CD14-positive monocyte (primary cell): ENCODE data around the gene TANGO6. TPM values are rescaled to one million over a fixed set of nuclear protein-coding genes. Genes with fewer than 3 reads are reported as not detected.
A peak's percentile ranks its signal among the peaks of the same experiment; 100 is the strongest.

Source experiments
- DNase-seq, 3 donors: peaks; one replicate each; pipeline ENCODE4 v3.0.0-alpha.2; 2011 to 2022
- H2AFZ ChIP-seq: 2 replicates; pipeline ENCODE4 v1.6.0; 2012; ENCODE audit warnings: mild to moderate bottlenecking, low read depth, low read length, inconsistent platforms; ENCODE audit not compliant: insufficient read depth, poor library complexity, severe bottlenecking
- H3K27ac ChIP-seq, 2 donors: 1 replicate in 1 of 2; 2 replicates in 1 of 2; pipeline ENCODE4 v1.5.1; 2012 to 2013; ENCODE audit warnings: low read length in 2 of 2, control low read depth in 1 of 2, inconsistent platforms in 1 of 2, low read depth in 1 of 2, mild to moderate bottlenecking in 1 of 2
- H3K27me3 ChIP-seq, 2 donors: one replicate each; pipeline versions ENCODE4 v1.6.0 to v1.6.1; 2011 to 2013; ENCODE audit warnings: low read length in 2 of 2; ENCODE audit not compliant: control insufficient read depth in 2 of 2, insufficient read depth in 2 of 2
- H3K36me3 ChIP-seq, 2 donors: replicated peaks in 1 of 2; 1 replicate in 1 of 2; 2 replicates in 1 of 2; pipeline versions ENCODE4 v1.5.1 to v1.6.1; 2012 to 2013; ENCODE audit warnings: low read length in 2 of 2, control low read depth in 1 of 2, inconsistent platforms in 1 of 2, mild to moderate bottlenecking in 1 of 2; ENCODE audit not compliant: insufficient read depth in 2 of 2, control insufficient read depth in 1 of 2
- H3K4me1 ChIP-seq, 2 donors: 1 replicate in 1 of 2; 2 replicates in 1 of 2; pipeline versions ENCODE4 v1.5.1 to v1.6.1; 2012 to 2013; ENCODE audit warnings: low read length in 2 of 2, control low read depth in 1 of 2, inconsistent platforms in 1 of 2, mild to moderate bottlenecking in 1 of 2, moderate library complexity in 1 of 2; ENCODE audit not compliant: insufficient read depth in 2 of 2, control insufficient read depth in 1 of 2
- H3K4me2 ChIP-seq: replicated peaks from 2 replicates; pipeline ENCODE3; 2012; ENCODE audit warnings: low read length, moderate library complexity, mild to moderate bottlenecking; ENCODE audit not compliant: poor library complexity, severe bottlenecking; ENCODE audit errors: extremely low read depth
- H3K4me3 ChIP-seq, 3 experiments: fragments of 200-600 bp in 1 of 3; sonication (generic) in 1 of 3; replicated peaks in 1 of 3; 1 replicate in 2 of 3; 2 replicates in 1 of 3; pipeline ENCODE4 v1.5.1; 2011 to 2013; ENCODE audit warnings: low read length in 3 of 3, mild to moderate bottlenecking in 3 of 3, control low read depth in 2 of 3, low read depth in 2 of 3, inconsistent platforms in 1 of 3, moderate library complexity in 1 of 3
- H3K79me2 ChIP-seq: 2 replicates; pipeline ENCODE4 v1.6.0; 2012; ENCODE audit warnings: mild to moderate bottlenecking, control low read depth, inconsistent platforms, low read length, moderate library complexity; ENCODE audit not compliant: insufficient read depth
- H3K9ac ChIP-seq: 2 replicates; pipeline ENCODE4 v1.6.0; 2017; ENCODE audit warnings: low read length, mild to moderate bottlenecking; ENCODE audit not compliant: insufficient read depth, poor library complexity, severe bottlenecking
- H3K9me3 ChIP-seq, 2 donors: replicated peaks in 1 of 2; 1 replicate in 1 of 2; 2 replicates in 1 of 2; pipeline versions ENCODE4 v1.5.1 to v1.6.1; 2012 to 2013; ENCODE audit warnings: low read length in 2 of 2, control low read depth in 1 of 2; ENCODE audit not compliant: control insufficient read depth in 1 of 2, insufficient read depth in 1 of 2
- H4K20me1 ChIP-seq: 2 replicates; pipeline ENCODE4 v1.6.0; 2012; ENCODE audit warnings: mild to moderate bottlenecking, low read length, control low read depth, moderate library complexity; ENCODE audit not compliant: insufficient read depth
- H3K27ac Mint-ChIP-seq, 7 donors: one replicate each; pipeline ENCODE4 v1.8.0; 2020; ENCODE audit warnings: mild to moderate bottlenecking in 7 of 7, mixed read lengths in 7 of 7, moderate library complexity in 6 of 7, inconsistent platforms in 2 of 7
- H3K27me3 Mint-ChIP-seq, 3 donors: one replicate each; pipeline ENCODE4 v1.8.0; 2021 to 2022; ENCODE audit warnings: low read depth in 3 of 3, mild to moderate bottlenecking in 3 of 3, mixed read lengths in 3 of 3, moderate library complexity in 3 of 3, inconsistent platforms in 1 of 3
- H3K36me3 Mint-ChIP-seq, 2 donors: one replicate each; pipeline ENCODE4 v1.8.0; 2020; ENCODE audit warnings: mixed read lengths in 2 of 2, inconsistent platforms in 1 of 2, mild to moderate bottlenecking in 1 of 2
- H3K4me1 Mint-ChIP-seq: one replicate; pipeline ENCODE4 v1.8.0; 2020; ENCODE audit warnings: mild to moderate bottlenecking, mixed read lengths
- H3K4me3 Mint-ChIP-seq, 2 donors: one replicate each; pipeline ENCODE4 v1.8.0; 2020; ENCODE audit warnings: mild to moderate bottlenecking in 2 of 2, mixed read lengths in 2 of 2, moderate library complexity in 1 of 2
- H3K9me3 Mint-ChIP-seq, 7 donors: one replicate each; pipeline ENCODE4 v1.8.0; 2020 to 2022; ENCODE audit warnings: mixed read lengths in 7 of 7, mild to moderate bottlenecking in 6 of 7, moderate library complexity in 6 of 7, inconsistent platforms in 2 of 7
- WGBS: methylation state at CpG from one replicate; pipeline ENCODE4 v1.1.5; 2013; ENCODE audit warnings: missing lambda C conversion rate; ENCODE audit not compliant: insufficient coverage; 5-methylcytosine and 5-hydroxymethylcytosine counted together
- intact Hi-C, 2 donors: fragments of 100-400 bp; cut with micrococcal nuclease; formaldehyde crosslinking; loops; one replicate each; pipeline versions ENCODE4 v1.15.0 to v1.15.1; 2023
- polyA plus RNA-seq, 3 donors: library from polyadenylated mRNA; depleted of rRNA in 1 of 3; unstranded in 2 of 3; stranded (reverse) in 1 of 3; fragments of 300-500 nt in 2 of 3; fragments of >200 nt in 1 of 3; fragmentation: Illumina TruSeq in 2 of 3; gene quantifications; 1 replicate in 2 of 3; 2 replicates in 1 of 3; pipeline ENCODE4 v1.2.3, GENCODE V29; 2012 to 2021
- TF ChIP-seq, protein P1 (sequence below): fragments of 200-600 bp; IDR thresholded peaks from one replicate; pipeline ENCODE4 v1.8.0; 2022; ENCODE audit warnings: antibody characterized with exemption, mild to moderate bottlenecking

The TANGO6 gene
- polyA plus RNA-seq, 3 donors, result 6.5 to 8.1 (median 7.3) TPM

- Histone ChIP-seq H3K79me2 (no peaks in the 10 kb centered on the region), H2AFZ (no peak overlapping the region), H3K4me2 (no peak overlapping the region), H4K20me1 (no peaks in the 10 kb centered on the region), H3K27me3 (no peaks in the 10 kb centered on the region), H3K36me3 (peaks cover 42 to 77% of the 10 kb centered on the region in 2 donors), H3K9me3 (no peaks in the 10 kb centered on the region), H3K4me3 (no peak overlapping the region), H3K27ac (no peak overlapping the region), H3K9ac (no peak overlapping the region), H3K4me1 (no peaks in the 10 kb centered on the region)
- peaks cover 2% of the 10 kb centered on the region for H3K4me1 Mint-ChIP-seq
- intact Hi-C loops, result no loop called here
- WGBS, result 90% methylated on average over 4 of the region's 4 CpGs
- peak overlapping the region in 1 of 7 donors; percentile 17 for H3K27ac Mint-ChIP-seq
- peaks cover 0 to 5% (median 0%) of the 10 kb centered on the region in 3 donors for H3K27me3 Mint-ChIP-seq
- no peak for DNase-seq
- H3K36me3 Mint-ChIP-seq, result peaks cover 58 to 84% of the 10 kb centered on the region in 2 donors
- H3K4me3 Mint-ChIP-seq, result no peak overlapping the region
- H3K9me3 Mint-ChIP-seq, result peaks cover 0 to 3% (median 0%) of the 10 kb centered on the region in 7 donors
- TF ChIP-seq, protein P1, sequence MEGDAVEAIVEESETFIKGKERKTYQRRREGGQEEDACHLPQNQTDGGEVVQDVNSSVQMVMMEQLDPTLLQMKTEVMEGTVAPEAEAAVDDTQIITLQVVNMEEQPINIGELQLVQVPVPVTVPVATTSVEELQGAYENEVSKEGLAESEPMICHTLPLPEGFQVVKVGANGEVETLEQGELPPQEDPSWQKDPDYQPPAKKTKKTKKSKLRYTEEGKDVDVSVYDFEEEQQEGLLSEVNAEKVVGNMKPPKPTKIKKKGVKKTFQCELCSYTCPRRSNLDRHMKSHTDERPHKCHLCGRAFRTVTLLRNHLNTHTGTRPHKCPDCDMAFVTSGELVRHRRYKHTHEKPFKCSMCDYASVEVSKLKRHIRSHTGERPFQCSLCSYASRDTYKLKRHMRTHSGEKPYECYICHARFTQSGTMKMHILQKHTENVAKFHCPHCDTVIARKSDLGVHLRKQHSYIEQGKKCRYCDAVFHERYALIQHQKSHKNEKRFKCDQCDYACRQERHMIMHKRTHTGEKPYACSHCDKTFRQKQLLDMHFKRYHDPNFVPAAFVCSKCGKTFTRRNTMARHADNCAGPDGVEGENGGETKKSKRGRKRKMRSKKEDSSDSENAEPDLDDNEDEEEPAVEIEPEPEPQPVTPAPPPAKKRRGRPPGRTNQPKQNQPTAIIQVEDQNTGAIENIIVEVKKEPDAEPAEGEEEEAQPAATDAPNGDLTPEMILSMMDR, result no peak
Measured at GRCh38 chr16:68869492-68870088, 26.3 kb downstream of the TANGO6 start.

GRCh38 chr16:68873635-68874471 lies 30.5 kb downstream of the TANGO6 start:
- no peaks in the 10 kb centered on the region for H3K4me1 ChIP-seq
- H3K36me3 ChIP-seq, result peaks cover 54 to 88% of the 10 kb centered on the region in 2 donors
- Mint-ChIP-seq H3K4me1 (peaks cover 2% of the 10 kb centered on the region), H3K4me3 (no peak overlapping the region), H3K27ac (no peak overlapping the region), H3K9me3 (peaks cover 0 to 3% (median 0%) of the 10 kb centered on the region in 7 donors), H3K36me3 (peaks cover 71 to 94% of the 10 kb centered on the region in 2 donors), H3K27me3 (peaks cover 0 to 6% (median 0%) of the 10 kb centered on the region in 3 donors)
- no peak overlapping the region for H3K4me3 ChIP-seq
- no peaks in the 10 kb centered on the region for H3K9me3 ChIP-seq
- no peak overlapping the region for H3K4me2 ChIP-seq
- TF ChIP-seq, protein P1, result no peak
- WGBS, result 97% methylated on average over 4 of the region's 7 CpGs
- no peak overlapping the region for H3K27ac ChIP-seq
- no peaks in the 10 kb centered on the region for H3K79me2 ChIP-seq
- intact Hi-C loops, result no loop called here
- no peaks in the 10 kb centered on the region for H4K20me1 ChIP-seq
- no peak overlapping the region for H2AFZ ChIP-seq
- H3K9ac ChIP-seq, result no peak overlapping the region
- H3K27me3 ChIP-seq, result no peaks in the 10 kb centered on the region
- DNase-seq, result no peak
